Effector memory CD8-positive, alpha-beta T cell (primary cell): ENCODE results near the gene ICOSLG.
"Not testable (repeated sequence)": the region's sequence is repeated elsewhere in the genome, so short reads cannot be mapped to it uniquely, and the experiment has no call there.

Source experiments
- ATAC-seq: fragments of 150-1000 bp; cut with Tn5 transposase; replicated peaks from 2 replicates; pipeline ENCODE4 v1.10.0; 2021; ENCODE audit warnings: mild to moderate bottlenecking, moderate library complexity
- DNase-seq, 3 experiments: peaks; one replicate each; pipeline ENCODE4 v3.0.0; 2021
- H3K27ac Mint-ChIP-seq, 2 donors: one replicate each; pipeline ENCODE4 v1.8.0; 2022; ENCODE audit warnings: mild to moderate bottlenecking in 2 of 2, mixed read lengths in 2 of 2, moderate library complexity in 2 of 2
- H3K27me3 Mint-ChIP-seq, 2 donors: one replicate each; pipeline ENCODE4 v1.8.0; 2022; ENCODE audit warnings: mixed read lengths in 2 of 2
- H3K36me3 Mint-ChIP-seq: one replicate; pipeline ENCODE4 v1.8.0; 2022; ENCODE audit warnings: mild to moderate bottlenecking, moderate library complexity, mixed read lengths; ENCODE audit not compliant: insufficient read depth
- H3K4me1 Mint-ChIP-seq, 2 donors: one replicate each; pipeline ENCODE4 v1.8.0; 2022; ENCODE audit warnings: low read depth in 2 of 2, mixed read lengths in 2 of 2
- H3K4me3 Mint-ChIP-seq, 2 donors: one replicate each; pipeline ENCODE4 v1.8.0; 2022; ENCODE audit warnings: mild to moderate bottlenecking in 2 of 2, mixed read lengths in 2 of 2, moderate library complexity in 2 of 2
- H3K9me3 Mint-ChIP-seq, 2 donors: one replicate each; pipeline ENCODE4 v1.8.0; 2022; ENCODE audit warnings: mixed read lengths in 2 of 2

The ICOSLG gene

DNA sequence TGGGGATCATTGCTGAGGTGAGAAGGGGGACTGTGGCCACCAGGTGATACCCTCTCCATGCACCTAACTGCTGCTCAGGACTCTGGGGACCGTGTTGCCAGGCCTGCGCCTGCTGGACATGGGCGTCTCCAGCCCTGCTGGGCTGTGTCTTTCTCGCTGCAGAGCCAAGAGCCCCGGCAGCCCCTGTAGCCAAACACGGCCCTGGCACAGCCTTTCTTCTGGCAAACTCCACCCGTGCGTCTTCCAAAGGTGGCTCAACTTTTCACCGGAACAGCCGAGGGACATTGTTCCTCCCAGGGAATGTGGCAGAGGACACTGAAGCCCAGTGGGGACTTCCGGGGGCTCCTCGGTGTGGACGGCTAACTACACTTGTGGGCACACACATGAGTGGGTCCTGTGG is 12.6 kb downstream of the ICOSLG start:
- H3K9me3 Mint-ChIP-seq, DNase-seq, ATAC-seq, H3K36me3 Mint-ChIP-seq, H3K4me3 Mint-ChIP-seq, H3K4me1 Mint-ChIP-seq, H3K27me3 Mint-ChIP-seq, H3K27ac Mint-ChIP-seq: not testable (repeated sequence)

DNA sequence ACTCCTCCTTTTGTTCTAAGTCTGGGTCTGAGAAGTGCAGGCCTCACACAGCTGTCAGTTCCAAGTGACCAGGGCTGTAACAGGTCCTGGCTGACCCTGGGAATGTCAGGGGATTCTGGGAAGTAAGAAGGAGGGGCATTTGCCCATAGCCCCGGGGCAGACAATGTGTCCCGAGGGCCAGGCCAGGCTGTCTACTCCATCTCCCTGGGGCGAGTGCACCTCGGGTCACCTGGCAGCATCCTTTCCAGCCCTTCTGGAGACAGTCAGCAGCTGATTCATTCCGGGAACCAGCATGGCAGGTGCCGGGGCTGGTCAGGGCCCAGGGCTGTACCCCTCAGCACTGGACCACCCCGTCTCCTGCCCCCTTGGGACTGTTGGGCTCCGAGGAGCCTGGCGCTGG is 13.1 kb downstream of the ICOSLG start:
- not testable (repeated sequence) for ATAC-seq, H3K27me3 Mint-ChIP-seq, H3K9me3 Mint-ChIP-seq, H3K4me3 Mint-ChIP-seq, H3K36me3 Mint-ChIP-seq, H3K27ac Mint-ChIP-seq, H3K4me1 Mint-ChIP-seq, DNase-seq

DNA sequence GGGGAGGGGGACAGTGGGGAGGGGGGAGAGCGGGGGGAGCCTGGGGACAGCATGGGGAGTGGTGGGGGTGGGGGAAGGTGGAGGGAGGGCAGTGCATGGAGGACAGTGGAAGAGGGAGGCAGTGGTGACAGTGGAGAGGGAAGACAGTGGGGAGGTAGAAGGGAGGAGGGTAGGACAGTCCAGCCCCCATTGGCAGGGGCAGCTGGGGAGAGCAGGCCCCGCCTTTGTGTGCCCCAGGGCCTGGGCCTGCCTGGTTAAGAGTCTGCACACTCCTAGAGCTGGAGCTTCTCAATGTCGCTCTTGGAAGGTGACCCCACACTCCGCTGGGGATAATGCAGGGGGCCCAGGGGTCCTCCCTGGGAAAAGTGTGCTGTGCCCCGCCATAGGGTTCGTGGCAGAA is 15.1 kb downstream of the ICOSLG start:
- not testable (repeated sequence) for H3K4me1 Mint-ChIP-seq, H3K9me3 Mint-ChIP-seq, H3K27ac Mint-ChIP-seq, ATAC-seq, H3K4me3 Mint-ChIP-seq, H3K27me3 Mint-ChIP-seq, H3K36me3 Mint-ChIP-seq, DNase-seq

DNA sequence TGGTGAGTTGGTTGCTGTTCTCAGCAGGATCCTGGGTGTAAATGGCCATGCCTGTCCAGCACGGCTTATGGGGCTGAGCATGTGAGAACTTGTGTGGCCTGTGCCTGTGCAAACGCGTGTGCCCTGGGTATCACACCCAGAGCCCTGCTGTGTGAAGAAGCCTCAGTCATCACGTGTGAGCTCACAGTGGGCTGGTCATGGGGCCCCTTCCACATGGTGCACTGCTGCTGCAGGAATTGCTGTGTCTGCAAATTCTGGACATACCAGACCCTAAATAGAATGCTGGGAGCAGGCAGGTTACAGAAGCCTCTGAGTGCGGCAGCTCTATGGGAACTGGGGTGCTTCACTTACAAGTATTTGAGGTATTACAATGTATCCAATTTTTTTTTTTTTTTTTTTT is 17.4 kb downstream of the ICOSLG start:
- H3K9me3 Mint-ChIP-seq, ATAC-seq, H3K27me3 Mint-ChIP-seq, H3K4me3 Mint-ChIP-seq, DNase-seq, H3K4me1 Mint-ChIP-seq, H3K36me3 Mint-ChIP-seq, H3K27ac Mint-ChIP-seq: not testable (repeated sequence)

DNA sequence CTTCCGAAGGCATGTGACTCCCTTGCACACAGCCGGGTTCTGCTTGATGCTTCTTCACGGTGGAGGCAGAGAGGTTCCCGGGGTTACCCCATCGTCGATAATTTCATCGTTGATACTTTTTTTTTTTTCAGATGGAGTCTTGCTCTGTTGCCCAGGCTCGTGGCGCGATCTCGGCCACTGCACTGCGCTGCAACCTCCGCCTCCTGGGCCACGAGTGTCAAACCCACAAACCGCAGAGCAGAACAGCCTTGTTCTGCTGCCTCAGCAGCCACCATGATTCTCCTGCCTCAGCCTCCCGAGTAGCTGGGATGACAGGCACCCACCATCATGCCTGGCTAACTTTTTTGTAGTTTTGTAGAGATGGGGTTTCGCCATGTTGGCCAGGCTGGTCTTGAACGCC is 20.1 kb downstream of the ICOSLG start:
- H3K4me1 Mint-ChIP-seq, H3K36me3 Mint-ChIP-seq, H3K9me3 Mint-ChIP-seq, H3K4me3 Mint-ChIP-seq, H3K27ac Mint-ChIP-seq, DNase-seq, H3K27me3 Mint-ChIP-seq: not testable (repeated sequence)
- peak; percentile 95 for ATAC-seq

DNA sequence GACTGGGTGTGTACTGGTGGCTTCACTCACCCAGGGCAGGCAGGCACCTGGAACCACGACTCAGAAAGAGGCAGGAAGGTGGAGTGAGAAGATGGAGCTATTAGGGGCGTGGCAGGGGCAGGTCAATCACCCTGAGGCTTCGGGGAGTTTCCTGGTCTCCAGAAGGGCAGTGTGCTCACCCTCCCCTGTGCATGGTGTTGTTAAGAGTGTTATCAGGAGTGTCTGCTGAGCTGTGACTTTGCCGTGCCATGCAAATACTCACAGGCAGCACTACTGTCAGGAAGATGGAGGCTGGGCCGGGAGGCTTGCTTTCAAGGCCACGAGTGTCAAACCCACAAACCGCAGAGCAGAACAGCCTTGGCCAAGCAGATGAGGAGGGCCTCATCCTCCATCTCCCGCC is 22.3 kb downstream of the ICOSLG start:
- not testable (repeated sequence) for H3K4me3 Mint-ChIP-seq, H3K27ac Mint-ChIP-seq, H3K27me3 Mint-ChIP-seq, DNase-seq, H3K4me1 Mint-ChIP-seq, H3K9me3 Mint-ChIP-seq, H3K36me3 Mint-ChIP-seq
- ATAC-seq: peak; percentile 34

DNA sequence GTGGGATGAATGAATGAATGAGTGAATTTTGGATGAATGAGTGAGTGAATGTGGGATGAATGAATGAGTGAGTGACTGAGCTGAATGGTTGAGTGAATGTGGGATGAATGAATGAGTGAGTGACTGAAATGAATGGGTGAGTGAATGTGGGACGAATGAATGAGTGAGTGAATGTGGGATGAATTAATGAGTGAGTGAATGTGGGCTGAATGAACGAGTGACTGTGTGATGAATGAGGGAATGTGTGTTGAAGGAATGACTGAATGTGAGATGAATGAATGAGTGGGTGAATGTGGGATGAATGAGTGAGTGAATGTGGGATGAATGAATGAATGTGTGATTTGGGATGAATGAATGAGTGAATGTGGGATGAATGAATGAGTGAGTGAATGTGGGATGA is 28.8 kb downstream of the ICOSLG start:
- H3K9me3 Mint-ChIP-seq, H3K36me3 Mint-ChIP-seq, H3K4me1 Mint-ChIP-seq, ATAC-seq, DNase-seq, H3K27ac Mint-ChIP-seq, H3K4me3 Mint-ChIP-seq, H3K27me3 Mint-ChIP-seq: not testable (repeated sequence)

DNA sequence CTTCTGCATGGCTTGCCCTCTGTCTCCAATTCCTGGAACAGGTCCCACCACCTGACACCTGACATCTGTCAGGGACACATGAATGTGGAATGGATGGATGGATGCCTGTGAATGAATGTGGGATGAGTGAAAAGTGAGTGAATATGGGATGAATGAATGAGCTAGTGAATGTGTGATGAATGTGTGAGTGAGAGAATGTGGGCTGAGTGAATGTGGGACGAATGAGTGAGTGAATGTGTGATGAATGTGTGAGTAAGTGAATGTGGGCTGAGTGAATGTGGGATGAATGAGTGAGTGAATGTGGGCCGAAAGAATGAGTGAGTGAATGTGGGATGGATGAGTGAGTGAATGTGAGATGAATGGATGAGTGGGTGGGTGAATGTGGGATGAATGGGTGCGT is 29.2 kb downstream of the ICOSLG start:
- H3K36me3 Mint-ChIP-seq, H3K4me1 Mint-ChIP-seq, H3K27me3 Mint-ChIP-seq, H3K9me3 Mint-ChIP-seq, ATAC-seq, H3K4me3 Mint-ChIP-seq, H3K27ac Mint-ChIP-seq, DNase-seq: not testable (repeated sequence)

DNA sequence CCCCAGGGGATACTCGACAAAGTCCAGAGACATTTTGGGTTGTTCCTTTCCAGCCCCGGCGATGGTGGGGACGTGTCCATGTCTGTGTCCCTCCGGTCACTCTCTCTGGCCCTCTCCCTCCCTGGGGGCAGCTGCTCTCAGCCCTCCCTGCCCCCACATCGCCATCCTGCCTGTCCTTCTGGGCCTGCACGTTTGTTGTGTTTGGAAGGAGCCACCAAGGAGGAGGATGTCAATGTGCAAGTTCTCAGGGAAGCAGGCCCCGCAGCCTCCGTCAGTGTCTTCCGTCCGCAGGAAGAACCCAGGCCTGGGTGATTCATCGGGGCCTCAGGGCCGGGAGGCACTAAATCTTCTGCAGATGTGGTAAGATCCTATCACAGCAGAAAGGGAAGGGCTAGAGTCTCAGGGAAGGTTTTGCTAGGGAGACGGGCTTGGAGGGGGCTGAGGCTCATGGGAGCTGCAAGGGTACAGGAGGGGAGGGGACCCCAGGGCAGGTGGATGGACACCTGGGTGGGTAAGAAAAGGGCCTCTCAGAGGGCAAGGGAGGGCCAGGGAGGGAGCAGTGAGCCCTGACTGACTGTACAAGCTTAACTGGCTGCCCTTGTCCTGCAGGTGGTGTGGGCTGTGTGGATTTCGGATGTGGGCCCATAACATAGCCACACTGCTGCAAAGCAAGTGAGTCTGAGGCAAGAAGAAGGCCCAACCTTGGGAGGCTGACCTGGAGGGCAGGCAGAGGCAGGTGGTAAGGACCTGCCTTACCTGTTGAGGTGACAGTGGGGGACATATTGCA is 32.7 kb downstream of the ICOSLG start:
- not testable (repeated sequence) for H3K9me3 Mint-ChIP-seq, DNase-seq, H3K4me1 Mint-ChIP-seq, H3K4me3 Mint-ChIP-seq, H3K27me3 Mint-ChIP-seq, H3K27ac Mint-ChIP-seq, H3K36me3 Mint-ChIP-seq
- peak; percentile 32 for ATAC-seq

DNA sequence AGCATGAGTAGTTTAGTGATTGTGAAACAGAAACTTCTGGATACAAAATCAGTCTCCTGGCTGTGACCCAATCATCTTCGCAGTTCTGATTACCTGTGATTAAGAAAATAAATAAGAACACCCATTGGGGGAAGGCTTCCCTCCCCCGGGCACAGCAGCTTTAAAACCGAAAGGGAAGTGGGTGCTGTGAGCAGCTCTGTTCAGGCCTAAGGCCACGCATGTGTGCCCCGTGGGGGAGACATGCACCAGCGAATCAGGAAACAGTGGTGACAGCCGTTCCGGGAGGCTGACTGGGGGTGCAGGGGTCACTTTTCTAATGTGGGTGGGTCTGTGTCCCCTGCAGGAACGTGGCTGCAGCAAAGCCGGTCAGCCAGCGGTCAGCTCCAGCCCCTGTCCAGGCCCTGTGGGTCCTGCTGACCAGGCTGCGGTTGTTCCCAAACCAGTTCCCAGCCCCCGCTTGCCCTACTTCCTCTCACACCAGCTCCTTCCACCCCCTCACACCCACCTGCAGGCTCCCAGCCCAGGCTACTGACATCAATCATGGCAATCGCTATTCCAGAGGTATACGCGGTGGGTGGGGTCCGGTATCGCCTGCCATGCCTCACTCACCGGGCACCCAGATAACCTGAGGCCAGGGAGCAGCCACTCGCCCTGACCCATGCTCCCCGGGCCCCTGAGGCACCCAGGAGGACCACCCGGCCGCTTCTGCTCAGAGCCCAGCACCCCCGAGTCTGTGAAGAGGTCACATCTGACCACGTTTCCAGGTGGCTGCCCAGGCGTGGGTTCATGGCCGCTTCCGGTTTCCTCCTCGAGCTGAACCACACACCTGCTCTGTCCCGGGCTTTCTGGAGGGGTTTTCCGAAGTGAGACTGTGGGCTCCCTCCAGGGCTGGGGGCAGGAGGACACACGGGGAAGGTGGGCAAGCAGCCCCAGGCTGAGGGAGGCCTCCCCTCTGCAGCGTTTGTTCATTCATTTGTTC is 33.8 kb downstream of the ICOSLG start:
- not testable (repeated sequence) for DNase-seq, H3K4me3 Mint-ChIP-seq, H3K36me3 Mint-ChIP-seq, H3K27ac Mint-ChIP-seq, H3K27me3 Mint-ChIP-seq, H3K9me3 Mint-ChIP-seq, H3K4me1 Mint-ChIP-seq
- ATAC-seq: peak; percentile 89

DNA sequence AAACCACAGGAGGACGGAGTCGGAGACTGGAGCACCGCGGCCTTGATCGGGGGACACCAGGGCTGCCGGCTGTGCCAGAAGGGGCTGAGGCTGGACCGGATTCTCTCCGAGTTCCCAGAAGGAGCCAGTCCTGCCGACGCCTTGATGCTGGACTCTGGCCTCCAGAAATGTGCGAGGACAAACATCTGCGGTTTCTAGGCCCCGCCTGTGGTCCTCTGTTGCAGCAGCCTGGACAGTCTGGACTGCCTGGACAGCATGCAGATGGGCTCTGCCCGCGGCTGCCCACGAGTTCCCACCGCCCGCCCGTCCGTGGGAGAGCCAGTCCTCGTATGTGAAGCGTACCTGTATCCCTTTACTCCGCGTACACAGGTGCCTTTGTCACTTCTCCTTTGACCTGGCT is 34.6 kb downstream of the ICOSLG start:
- not testable (repeated sequence) for H3K27me3 Mint-ChIP-seq, ATAC-seq, H3K4me1 Mint-ChIP-seq, H3K36me3 Mint-ChIP-seq, H3K9me3 Mint-ChIP-seq, H3K4me3 Mint-ChIP-seq, DNase-seq, H3K27ac Mint-ChIP-seq

DNA sequence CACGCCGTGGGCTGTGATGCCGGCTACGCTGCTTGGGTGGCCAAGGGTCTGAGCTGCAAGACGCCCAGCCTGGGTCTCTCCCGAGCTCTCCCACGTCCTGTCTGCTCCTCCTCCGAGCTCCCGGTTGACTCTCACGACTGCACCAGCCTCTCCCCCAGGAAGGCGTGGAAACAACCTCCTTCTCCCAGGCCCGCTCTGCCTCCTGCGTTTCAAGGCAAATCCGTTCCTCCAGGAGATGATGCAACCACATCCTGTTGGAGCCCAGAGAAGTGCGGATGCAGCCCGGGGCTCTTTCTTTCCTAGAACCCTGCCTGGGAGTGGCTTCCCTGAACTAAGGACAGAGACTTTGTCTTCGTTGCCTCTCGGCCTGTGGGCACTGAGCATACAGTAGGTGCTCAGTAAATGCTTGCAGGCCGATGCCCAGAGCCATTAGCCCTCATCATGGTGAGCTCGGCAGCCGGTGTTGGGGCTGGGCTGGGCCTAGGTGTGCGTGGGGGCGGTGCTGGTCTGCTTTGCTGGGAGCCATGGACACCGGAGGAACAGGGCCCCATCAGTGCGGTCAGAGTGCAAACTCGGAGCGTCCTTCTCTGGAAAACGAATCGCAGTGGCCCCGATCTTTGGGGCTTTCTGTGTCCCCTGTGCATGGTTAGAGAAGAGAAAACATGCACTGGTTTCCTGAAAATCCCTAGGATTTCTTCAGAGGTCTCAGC is 38.0 kb downstream of the ICOSLG start:
- not testable (repeated sequence) for ATAC-seq, H3K27me3 Mint-ChIP-seq, H3K9me3 Mint-ChIP-seq, H3K27ac Mint-ChIP-seq, H3K4me3 Mint-ChIP-seq, H3K36me3 Mint-ChIP-seq, DNase-seq, H3K4me1 Mint-ChIP-seq

DNA sequence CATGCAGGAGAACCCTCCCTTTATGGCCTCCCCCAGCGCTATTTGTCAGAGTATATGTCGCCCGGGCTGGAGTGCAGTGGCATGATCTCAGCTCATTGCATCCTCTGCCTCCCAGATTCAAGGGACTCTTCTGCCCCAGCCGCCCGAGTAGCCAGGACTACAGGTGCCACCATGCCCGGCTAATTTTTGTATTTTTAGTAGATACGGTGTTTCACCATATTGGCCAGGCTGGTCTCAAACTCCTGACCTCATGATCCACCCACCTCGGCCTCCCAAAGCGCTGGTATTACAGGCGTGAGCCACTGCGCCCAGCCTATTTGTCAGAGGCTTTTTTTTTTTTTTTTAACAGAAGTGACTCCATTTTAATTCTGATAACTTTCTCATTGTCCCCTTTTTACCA is 40.7 kb downstream of the ICOSLG start:
- not testable (repeated sequence) for DNase-seq, H3K4me1 Mint-ChIP-seq, H3K4me3 Mint-ChIP-seq

More for the DNA sequence above, 40.7 kb downstream of the ICOSLG start:
- not testable (repeated sequence) for H3K36me3 Mint-ChIP-seq, H3K9me3 Mint-ChIP-seq, H3K27ac Mint-ChIP-seq, ATAC-seq, H3K27me3 Mint-ChIP-seq
